HG03103 (cell line): ENCODE data around the gene CIITA.

Experiments
- ATAC-seq: cut with Tn5 transposase; IDR thresholded peaks from one replicate; pipeline ENCODE4 v1.9.1; 2021; ENCODE audit warnings: low read depth; ENCODE audit not compliant: unreplicated experiment

The CIITA gene

DNA sequence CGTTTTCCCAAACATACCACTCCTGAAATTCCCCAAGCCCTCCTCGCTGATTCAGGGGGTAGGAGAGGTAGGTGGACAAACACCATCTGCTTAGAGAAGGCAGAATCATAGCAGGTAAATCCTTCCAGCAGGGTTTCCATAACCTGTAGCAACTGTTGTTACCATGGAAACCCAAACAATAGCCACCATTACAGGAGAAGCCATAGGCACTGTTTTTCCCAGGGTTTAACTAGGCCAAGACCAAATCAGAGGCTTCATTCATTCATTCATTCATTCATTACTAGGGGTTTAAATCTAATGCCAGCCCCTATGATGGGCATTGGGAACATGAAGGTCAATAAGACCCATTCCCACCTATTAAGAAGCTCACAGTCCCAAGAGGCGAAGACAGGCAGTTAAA is 25.5 kb upstream of the CIITA start:
- ATAC-seq = no peak

DNA sequence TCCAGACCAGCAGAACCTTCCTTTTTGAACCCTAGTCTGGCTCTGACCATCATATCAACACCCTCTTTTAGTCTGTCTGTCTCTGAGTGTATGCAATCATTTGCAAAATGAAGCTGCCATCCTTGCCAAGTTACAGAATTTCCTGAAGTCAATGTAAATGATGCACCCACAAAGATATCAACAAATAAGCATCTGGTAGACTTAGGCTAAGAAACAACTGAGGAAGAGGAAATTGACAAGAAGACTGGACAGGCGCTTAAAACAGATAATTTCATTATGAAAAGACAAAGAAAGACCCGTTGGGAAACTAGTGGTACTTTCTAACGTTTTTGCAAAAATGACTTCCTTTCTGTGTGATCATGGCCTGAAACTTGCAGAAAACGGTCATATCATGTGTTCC is 24.7 kb upstream of the CIITA start:
- no peak for ATAC-seq

DNA sequence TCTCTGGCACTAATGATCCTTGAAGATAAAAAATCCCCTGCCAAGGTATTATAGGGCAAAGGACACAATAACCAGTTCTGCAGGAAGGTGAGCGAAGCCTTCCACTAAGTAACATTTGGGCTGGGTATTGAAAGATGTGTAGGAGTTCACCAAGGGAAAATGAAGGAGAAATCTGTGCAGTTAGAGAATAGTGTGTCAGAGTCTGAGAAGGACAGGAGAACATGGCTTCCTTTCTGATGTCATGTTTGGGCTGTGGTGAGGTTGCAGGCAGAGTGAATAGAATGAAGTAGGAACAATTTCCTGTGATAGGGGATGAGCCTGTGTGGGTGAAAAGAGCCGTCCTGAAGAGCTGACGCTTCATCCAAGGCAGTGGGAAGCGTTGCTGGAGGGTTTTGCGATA is 24.1 kb upstream of the CIITA start:
- ATAC-seq = no peak

DNA sequence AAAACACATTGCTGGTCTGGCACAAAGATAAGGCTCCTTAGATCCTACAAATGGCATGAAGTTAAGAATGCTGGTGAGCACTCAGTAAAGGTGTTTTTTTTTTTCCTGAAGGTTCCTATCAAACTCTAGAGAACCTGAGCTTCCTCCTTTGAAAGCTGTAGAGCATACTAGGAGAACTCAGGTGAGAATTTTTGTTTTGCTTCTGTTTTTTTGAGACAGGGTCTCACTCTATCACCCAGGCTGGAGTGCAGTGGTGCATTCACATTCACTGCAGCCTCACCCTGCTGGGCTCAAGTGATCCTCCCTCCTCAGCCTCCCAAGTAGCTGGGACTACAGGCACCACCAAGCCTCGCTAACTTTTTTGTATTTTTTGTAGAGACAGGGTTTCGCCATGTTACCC is 21.0 kb upstream of the CIITA start:
- no peak for ATAC-seq

DNA sequence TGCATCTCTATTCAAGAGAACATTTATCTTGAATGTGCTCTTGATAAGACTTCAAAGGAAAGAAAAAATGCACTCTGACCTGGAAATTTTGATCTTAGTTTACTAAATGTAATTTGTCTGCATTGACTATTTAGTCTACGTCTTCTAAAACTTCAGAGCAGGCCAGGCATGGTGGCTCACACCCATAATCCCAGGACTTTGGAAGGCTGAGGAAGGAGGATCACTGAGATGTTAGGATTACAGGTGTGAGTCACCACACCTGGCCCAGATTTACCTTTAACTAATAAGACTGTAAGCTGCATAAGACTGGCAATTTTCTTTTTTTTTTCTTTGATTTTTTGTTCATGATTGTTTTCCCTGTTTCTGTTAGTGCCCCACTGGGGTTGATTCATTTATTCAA is 18.8 kb upstream of the CIITA start:
- no peak for ATAC-seq

DNA sequence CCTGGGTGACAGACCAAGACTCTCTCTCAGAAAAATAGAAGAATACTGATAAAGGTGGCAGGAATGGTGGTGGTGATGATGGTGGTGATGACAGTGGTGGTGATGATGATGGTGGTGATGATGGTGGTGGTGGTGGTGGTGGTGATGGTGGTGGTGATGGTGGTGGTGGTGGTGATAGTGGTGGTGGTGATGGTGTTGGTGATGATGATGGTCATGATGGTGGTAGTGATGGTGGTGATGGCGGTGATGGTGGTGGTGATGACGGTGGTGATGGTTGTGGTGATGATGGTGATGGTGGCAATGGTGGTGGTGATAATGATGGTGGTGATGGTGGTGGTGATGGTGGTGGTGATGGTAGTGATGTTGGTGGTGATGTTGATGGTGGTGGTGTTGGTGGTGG is 18.0 kb upstream of the CIITA start:
- ATAC-seq = no peak

DNA sequence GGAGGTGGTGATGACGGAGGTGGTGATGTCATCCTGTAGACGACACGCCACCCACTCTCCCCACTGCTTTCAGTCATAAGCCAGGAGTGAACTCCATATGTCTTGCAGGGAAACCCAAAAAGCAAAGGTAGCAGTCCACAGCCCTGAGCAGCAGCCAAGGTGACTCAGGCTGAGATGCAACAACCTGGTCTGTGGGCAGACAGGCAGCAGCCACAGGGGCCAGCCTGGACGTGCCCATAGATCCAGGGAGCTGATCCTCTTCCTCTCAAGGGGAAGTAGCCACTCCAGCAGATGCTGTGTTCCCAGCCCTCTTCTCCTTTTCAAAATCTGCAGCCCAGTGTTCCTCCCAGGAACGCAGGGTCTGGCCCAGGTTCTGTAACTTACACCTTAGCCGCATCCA is 17.3 kb upstream of the CIITA start:
- ATAC-seq = no peak

DNA sequence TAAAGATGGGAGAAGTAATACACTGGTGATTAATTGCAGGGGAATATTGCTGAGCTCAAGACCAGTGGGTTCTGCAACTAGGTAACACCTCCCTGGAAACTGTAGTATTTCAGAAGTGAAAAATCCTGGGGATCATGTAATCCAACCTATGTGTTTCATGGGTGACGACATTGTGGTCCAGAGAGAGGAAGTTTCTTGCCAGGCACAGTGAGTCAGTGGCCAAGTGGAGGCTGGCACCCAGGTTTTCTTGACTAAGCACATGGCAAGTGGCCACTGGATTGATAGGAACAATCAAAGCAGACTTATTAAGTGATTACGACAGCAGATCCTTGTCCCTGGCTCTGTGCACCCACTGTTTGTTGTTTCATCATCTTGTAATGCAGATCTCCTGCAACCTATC is 14.6 kb upstream of the CIITA start:
- ATAC-seq = no peak

DNA sequence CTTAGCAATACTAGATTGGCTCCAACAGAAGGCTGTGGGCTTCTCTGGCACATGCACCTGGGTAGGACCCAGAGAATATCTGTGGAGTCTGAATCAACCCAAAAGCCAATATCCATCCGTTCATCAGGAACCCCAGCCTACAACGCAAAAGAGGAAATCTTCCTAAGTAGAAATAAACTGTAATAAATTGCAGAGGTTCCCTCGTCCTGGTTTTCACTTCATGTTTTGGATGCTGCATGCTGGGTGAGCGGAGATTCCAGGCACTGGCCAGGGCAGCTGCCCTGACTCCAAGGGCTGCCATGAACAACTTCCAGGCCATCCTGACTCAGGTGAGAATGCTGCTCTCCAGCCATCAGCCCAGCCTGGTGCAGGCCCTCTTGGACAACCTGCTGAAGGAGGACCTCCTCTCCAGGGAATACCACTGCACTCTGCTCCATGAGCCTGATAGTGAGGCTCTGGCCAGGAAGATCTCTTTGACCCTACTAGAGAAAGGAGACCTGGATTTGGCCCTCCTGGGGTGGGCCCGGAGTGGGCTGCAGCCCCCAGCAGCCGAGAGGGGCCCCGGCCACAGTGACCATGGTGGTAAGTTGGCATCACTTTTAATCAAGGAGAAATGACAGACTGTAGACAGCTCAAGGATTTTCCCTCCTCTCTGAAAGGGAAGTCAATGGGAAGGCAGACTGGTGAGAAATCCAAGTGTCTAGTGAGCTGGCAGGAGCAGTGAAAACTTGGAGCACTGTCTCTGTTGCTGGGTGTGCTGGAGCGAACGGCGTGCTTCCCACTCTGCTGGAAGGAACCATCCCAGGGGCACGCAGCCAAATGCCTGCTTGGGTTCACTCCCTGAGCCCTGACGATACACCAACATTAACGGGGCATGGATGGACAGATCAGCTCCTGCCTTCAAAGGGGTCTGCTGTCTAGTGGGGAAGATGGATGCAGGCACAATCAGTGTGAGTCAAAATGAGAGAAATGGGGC is 10.7 kb upstream of the CIITA start:
- ATAC-seq = no peak

DNA sequence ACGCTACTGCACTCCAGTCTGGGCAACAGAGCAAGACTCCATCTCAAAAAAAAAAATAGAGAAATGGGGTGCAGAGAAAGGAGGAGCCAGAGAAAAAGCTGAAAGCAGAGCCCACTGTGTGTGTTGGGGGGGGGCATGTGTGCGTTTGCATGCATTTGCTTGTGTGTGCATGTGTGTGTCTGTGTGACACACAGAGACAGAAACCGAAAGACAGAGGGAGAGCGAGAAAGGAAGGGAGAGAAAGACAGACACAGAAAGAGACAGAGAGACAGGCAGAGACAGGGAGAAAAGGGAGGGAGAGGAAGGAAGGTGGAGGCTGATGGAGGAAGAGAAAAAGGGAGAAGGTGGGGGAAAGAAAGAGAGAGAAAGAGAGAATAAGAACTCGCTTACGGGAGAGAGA is 9.8 kb upstream of the CIITA start:
- ATAC-seq = no peak

DNA sequence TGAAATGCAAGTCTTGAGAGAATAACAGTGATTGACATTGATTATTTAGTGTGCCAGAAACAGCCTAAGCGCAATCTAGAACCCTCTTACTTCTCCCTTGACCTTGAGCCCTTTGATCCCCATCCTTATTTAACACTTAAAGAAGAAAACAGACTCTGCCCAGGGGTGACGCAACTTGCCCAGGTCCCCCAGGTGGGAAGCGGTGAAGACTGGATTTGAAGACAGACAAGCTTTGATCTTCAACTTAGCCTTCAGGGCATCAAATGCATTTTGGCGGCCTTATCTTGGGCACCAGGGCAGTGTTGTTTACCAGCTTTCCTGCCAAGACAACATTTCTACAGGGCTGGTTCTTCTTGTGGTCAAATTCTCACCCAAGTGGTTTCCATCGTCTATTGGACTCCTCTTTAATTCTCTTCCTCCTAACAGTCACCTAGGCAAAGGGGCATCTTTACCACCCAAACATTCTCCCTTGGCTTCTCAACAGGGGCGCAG is 8.9 kb upstream of the CIITA start:
- ATAC-seq = no peak

DNA sequence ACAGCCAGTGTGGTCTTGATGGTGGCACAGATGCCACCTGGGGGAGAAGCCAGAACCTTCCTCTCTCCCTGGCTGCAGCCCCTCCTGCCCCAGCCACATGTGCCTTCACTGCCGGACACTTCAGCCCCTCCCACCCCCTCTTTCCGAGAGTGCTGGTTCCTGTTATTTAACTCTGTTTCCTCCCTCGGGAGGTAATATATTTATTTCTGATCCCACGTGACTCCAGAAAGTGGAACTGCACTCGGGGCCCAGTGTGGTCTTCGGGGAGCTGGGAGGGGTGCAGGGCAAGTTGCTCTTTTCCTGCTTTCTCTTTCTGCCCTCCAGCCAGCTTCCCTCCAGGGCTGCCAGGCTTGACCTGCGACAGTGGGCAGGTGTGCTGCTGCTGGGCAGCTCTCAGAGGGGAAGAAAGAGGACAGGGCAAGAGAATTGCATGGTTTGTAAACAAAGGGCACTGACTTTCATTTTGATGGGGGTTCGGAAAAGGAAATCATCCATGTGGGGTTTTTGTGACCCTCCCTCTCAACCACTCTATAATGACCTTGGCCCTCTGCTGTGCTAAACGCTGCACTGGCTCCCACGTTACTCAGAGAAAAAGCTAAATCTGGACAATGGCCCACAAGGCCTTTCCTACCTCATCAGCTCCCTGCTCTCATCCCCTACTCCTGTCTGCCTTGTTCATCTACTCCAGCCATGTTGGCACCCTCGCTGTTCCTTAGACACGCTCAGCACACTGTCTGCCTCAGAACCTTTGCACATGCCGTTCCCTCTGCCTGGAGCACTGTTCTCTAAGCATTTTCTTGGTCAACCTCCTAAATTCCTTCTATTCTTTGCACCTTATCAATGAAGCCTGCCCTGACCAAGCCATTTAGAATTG is 8.2 kb upstream of the CIITA start:
- peak; percentile 34 for ATAC-seq

DNA sequence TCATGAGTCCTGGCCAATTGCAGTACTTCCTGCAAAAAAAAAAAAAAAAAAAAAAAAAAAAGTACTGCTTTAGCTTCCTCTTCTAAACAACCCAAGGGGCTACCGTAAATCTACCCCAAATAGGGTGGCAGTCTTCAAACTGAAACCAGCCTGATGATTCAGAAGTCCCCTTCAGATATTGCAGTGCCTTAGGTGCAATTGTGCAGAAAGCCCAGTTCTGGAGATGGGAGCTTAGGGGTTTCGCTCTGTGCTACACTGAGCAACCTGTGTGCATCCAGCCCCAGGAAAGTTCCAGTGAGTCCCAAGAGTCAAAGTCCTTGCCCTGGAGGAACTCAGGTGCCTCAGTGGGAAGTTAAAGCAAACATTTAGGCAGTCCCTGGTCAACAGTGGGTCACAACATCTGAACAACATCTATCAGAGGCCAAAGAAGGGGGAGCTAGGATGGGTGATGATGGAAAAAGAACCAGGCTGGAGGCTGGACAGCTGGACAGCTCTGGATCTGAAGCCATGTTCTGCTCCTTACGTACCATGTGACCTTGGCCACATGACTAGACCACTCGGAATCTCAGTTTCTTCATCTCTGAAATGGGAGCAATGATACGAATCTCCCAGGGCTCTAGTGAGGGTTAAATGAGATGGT is 6.7 kb upstream of the CIITA start:
- ATAC-seq = no peak

DNA sequence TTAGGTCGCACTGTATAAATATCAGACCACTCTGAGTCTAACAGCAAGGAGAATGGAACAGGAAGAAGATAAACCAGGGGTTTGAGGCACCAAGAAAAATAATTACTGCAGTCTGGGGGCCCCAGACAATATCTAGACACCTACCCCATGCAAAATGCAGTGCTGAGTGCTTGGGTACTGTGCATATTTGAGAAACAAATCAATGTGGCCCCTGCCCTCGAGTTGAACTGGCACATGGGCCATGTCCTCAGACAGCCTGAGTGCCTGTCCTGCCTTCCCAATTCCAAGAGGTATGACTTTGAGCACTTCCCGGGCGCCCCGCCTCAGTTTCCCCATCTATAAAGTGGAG is 6.2 kb upstream of the CIITA start:
- ATAC-seq = no peak

DNA sequence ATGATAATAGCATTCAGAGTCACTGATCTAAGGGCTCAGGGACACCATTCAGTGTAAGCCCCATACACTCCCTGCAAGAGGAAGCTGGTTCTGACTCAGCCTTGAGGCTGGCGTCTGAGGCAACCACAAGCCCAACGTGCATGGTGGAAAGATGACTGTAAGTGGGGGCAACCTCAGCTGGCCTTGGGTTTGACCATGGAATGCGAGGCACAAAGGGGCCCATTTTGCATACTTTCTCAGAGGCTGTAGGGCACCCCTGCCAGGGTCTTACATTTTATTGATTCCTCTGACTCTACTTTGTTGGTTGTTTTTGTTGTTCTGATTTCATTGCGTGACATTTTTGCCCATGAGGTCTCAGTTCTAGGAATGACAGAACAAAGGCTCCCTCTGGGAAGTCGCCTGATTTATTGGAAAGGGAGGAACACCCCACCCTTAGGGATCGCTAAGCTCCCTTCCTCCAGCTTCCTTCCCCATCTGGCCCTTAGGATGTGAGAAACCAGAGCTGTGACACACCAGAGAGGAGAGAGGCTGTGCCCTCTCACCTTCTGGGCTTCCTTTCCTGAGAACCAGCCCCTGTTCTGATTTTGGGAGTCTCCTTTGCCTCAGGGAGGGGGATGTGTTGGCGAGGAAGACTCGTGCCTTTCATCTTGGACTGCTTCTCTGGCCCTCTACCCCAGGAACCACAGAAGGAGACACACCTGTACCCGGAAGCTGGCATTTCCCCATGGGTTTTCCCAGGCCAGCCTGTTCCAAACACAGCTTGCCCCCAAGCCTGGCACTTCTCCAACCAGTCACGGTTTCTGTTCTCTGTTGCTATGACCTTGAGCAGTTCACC is 5.6 kb upstream of the CIITA start:
- ATAC-seq = peak; percentile 59

DNA sequence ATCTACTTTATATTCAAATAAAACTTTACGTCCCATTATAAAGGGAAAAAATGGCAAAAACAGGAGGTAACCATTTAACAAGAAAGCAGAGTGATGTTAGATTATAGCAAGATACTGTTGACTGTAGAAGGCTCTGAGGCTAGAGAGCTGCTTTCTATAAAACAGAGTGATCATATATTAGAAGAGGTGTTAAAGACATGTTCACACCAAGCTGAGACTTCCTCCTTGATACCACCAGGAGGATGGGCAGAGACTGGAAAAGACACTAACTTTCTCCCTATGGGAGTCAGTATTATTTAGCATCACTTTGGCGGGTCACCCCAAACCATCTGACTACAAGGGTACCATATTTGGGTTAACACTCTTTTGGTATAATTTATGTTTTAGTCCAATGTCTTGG is 687 bp upstream of the CIITA start:
- no peak for ATAC-seq

DNA sequence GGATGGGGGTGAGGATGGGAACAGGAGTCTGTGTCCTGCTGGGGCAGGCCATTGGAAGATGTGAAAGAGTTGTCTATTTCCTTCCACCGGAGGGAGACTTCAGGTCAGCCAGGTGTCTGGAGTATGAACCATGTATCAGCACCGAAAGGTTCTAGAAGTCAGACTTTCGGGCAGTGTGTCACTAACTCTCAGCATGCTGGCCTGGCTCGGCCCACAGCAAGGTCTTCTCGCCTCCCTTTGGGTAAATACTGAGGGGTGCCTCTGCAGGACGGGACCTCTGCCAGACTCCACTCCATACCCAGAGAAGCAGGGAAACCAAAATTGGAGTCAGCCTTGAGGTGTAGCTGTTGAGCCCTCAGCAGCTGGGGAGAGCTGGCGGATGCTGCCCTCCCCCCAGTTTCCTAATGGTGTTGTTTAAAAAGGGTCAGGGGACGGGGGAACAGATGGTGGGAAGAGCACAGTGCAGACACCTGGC is 507 bp downstream of the CIITA start:
- no peak for ATAC-seq

DNA sequence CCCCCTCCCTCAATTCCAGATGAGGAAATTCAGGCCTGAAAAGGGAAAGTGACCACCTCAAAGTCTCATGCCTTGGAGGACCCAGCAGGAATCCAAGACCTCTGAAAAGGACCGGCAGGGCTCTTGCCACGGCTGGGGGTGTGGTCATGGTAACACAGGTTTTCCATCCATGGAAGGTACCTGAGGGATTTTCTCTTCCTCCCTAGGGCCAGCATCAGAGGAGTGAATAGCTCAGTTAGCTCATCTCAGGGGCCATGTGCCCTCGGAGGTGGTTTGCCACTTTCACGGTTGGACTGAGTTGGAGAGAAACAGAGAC is 1.3 kb downstream of the CIITA start:
- ATAC-seq = no peak

DNA sequence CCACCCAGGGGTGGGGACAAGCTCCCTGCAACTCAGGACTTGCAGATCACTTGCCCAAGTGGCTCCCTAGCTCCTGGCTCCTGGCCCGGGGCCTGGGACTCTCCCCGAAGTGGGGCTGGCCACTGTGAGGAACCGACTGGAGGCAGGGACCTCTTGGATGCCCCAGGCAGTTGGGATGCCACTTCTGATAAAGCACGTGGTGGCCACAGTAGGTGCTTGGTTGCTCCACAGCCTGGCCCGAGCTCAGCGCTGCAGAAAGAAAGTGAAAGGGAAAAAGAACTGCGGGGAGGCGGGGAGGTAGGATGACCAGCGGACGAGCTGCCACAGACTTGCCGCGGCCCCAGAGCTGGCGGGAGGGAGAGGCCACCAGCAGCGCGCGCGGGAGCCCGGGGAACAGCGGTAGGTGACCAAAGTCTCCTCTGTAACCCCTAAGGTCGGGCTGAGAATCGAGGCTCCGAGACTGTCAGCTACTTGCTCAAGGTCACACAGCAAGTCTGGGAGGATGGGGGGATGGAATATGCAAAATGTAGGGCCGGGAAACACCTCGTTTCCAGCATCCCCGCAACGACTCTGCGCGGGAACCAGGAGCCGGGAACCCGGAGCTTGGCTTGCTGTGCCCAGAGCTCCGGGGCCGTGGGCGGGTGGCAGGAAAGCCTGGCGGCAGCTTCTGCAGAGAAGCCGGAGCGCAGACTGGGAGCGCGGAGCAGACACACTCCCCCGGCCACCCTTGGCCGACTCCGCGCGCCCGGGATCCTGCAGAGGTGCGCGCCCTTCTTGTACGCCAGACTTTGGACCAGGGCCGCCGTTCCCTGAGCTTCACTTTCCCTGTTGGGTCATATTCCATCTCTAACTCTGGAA is 1.9 kb downstream of the CIITA start:
- no peak for ATAC-seq
